ENCODE results near the gene ZNF18. TPM values are rescaled to one million over a fixed set of nuclear protein-coding genes. Genes with fewer than 3 reads are reported as not detected.
"Not testable (repeated sequence)": the region's sequence is repeated elsewhere in the genome, so short reads cannot be mapped to it uniquely, and the experiment has no call there.

The ZNF18 gene
- total and polyA plus RNA-seq, 4 donors, result 4.0 to 10.2 (median 5.4) TPM

GRCh38 chr17:11948789-11949188, 48.5 kb downstream of the ZNF18 start:
- no peaks in the 10 kb centered on the region for H3K27me3 ChIP-seq (ENCODE audit: control insufficient read depth in 3 of 3, insufficient read depth in 3 of 3, low read length in 2 of 3)
- no peak overlapping the region for H3K9ac ChIP-seq (ENCODE audit: insufficient read depth in 1 of 2, low read length in 2 of 2)

GRCh38 chr17:11944587-11944986, 52.7 kb downstream of the ZNF18 start:
- ATAC-seq (ENCODE audit: insufficient read depth, low FRiP score), result no peak
- H3K27ac ChIP-seq (ENCODE audit: low read depth in 1 of 2, low read length in 1 of 2), result no peak overlapping the region
- no peaks in the 10 kb centered on the region for H3K9me3 ChIP-seq (ENCODE audit: control insufficient read depth in 4 of 4, insufficient read depth in 3 of 4, low read length in 3 of 4)
- no peaks in the 10 kb centered on the region for H3K36me3 ChIP-seq (ENCODE audit: control insufficient read depth in 4 of 4, insufficient read depth in 4 of 4, low read length in 4 of 4)
- H3K27me3 ChIP-seq (ENCODE audit: control insufficient read depth in 3 of 3, insufficient read depth in 3 of 3, low read length in 2 of 3), result no peaks in the 10 kb centered on the region
- DNase-seq, result no peak
- H3K9ac ChIP-seq (ENCODE audit: insufficient read depth in 1 of 2, low read length in 2 of 2), result no peak overlapping the region
- no peak overlapping the region for H3K4me3 ChIP-seq
- no peak for TF ChIP-seq CTCF (IDR thresholded peaks at IDR 0.05; ENCODE audit: control extremely low read depth, extremely low read depth)
- WGBS, 2 donors, result 57 to 59% methylated on average over 3 of the region's 3 CpGs
- peaks cover 0 to 10% (median 0%) of the 10 kb centered on the region in 5 donors for H3K4me1 ChIP-seq (ENCODE audit: control insufficient read depth in 5 of 5, insufficient read depth in 5 of 5, low read length in 5 of 5)

More at GRCh38 chr17:11948789-11949188, 48.5 kb downstream of the ZNF18 start:
- H3K4me3 ChIP-seq, result no peak overlapping the region
- peaks cover 0 to 3% (median 0%) of the 10 kb centered on the region in 4 donors for H3K36me3 ChIP-seq (ENCODE audit: control insufficient read depth in 4 of 4, insufficient read depth in 4 of 4, low read length in 4 of 4)
- 49 to 64% methylated on average over 6 of the region's 6 CpGs for WGBS, 2 donors
- DNase-seq (peak; percentile 39 to 73 (median 62)), ATAC-seq (ENCODE audit: insufficient read depth, low FRiP score) (no peak)
- H3K4me1 ChIP-seq (ENCODE audit: control insufficient read depth in 5 of 5, insufficient read depth in 5 of 5, low read length in 5 of 5), result peaks cover 0 to 10% (median 0%) of the 10 kb centered on the region in 5 donors
- no peak for TF ChIP-seq CTCF (IDR thresholded peaks at IDR 0.05; ENCODE audit: control extremely low read depth, extremely low read depth)
- no peak overlapping the region for H3K27ac ChIP-seq (ENCODE audit: low read depth in 1 of 2, low read length in 1 of 2)
- H3K9me3 ChIP-seq (ENCODE audit: control insufficient read depth in 4 of 4, insufficient read depth in 3 of 4, low read length in 3 of 4), result peaks cover 0 to 8% (median 2%) of the 10 kb centered on the region in 4 donors

- H3K9ac ChIP-seq (ENCODE audit: insufficient read depth in 1 of 2, low read length in 2 of 2), result no peak overlapping the region
- 82 to 87% methylated on average over 7 of the region's 7 CpGs for whole genome bisulfite sequencing, 2 donors
- no peak overlapping the region for H3K4me3 ChIP-seq
- H3K27ac ChIP-seq (ENCODE audit: low read depth in 1 of 2, low read length in 1 of 2), result no peak overlapping the region
- no peaks in the 10 kb centered on the region for H3K27me3 ChIP-seq (ENCODE audit: control insufficient read depth in 3 of 3, insufficient read depth in 3 of 3, low read length in 2 of 3)
- ATAC-seq (ENCODE audit: insufficient read depth, low FRiP score) (no peak), DNase-seq (no peak)
- H3K36me3 ChIP-seq (ENCODE audit: control insufficient read depth in 4 of 4, insufficient read depth in 4 of 4, low read length in 4 of 4), result no peaks in the 10 kb centered on the region
- H3K9me3 ChIP-seq (ENCODE audit: control insufficient read depth in 4 of 4, insufficient read depth in 3 of 4, low read length in 3 of 4), result no peaks in the 10 kb centered on the region
- peaks cover 0 to 5% (median 0%) of the 10 kb centered on the region in 5 donors for H3K4me1 ChIP-seq (ENCODE audit: control insufficient read depth in 5 of 5, insufficient read depth in 5 of 5, low read length in 5 of 5)
- no peak for TF ChIP-seq CTCF (IDR thresholded peaks at IDR 0.05; ENCODE audit: control extremely low read depth, extremely low read depth)
Measured at GRCh38 chr17:11943759-11944347, 53.4 kb downstream of the ZNF18 start.

GRCh38 chr17:11943086-11943485, 54.2 kb downstream of the ZNF18 start:
- H3K36me3 ChIP-seq (ENCODE audit: control insufficient read depth in 4 of 4, insufficient read depth in 4 of 4, low read length in 4 of 4); H3K9ac ChIP-seq (ENCODE audit: insufficient read depth in 1 of 2, low read length in 2 of 2); H3K27me3 ChIP-seq (ENCODE audit: control insufficient read depth in 3 of 3, insufficient read depth in 3 of 3, low read length in 2 of 3); H3K27ac ChIP-seq (ENCODE audit: low read depth in 1 of 2, low read length in 1 of 2); ATAC-seq (ENCODE audit: insufficient read depth, low FRiP score); DNase-seq; H3K9me3 ChIP-seq (ENCODE audit: control insufficient read depth in 4 of 4, insufficient read depth in 3 of 4, low read length in 3 of 4); H3K4me1 ChIP-seq (ENCODE audit: control insufficient read depth in 5 of 5, insufficient read depth in 5 of 5, low read length in 5 of 5); H3K4me3 ChIP-seq: not testable (repeated sequence)
- WGBS, 2 donors, result 93 to 94% methylated on average over 11 of the region's 11 CpGs

Data from lung (tissue), 12 donors.